Left lung (tissue), 10 donors: ENCODE measurements around the gene SLC35E2B. TPM values are rescaled to one million over a fixed set of nuclear protein-coding genes. Genes with fewer than 3 reads are reported as not detected.
"Not testable (repeated sequence)": the region's sequence is repeated elsewhere in the genome, so short reads cannot be mapped to it uniquely, and the experiment has no call there.

Experiments used
- ATAC-seq: fragments of 200-7000 bp; cut with Tn5 transposase; one replicate; pipeline ENCODE4 v1.9.1; 2020; ENCODE audit warnings: moderate library complexity
- DNase-seq, 4 donors: peaks; one replicate each; pipeline ENCODE4 v3.0.0-alpha.2; 2013 to 2020
- H3K27ac ChIP-seq, 2 donors: fragments of 200-600 bp; sonication (generic) in 1 of 2; one replicate each; pipeline versions ENCODE4 v1.5.0 to v1.8.0; 2020 to 2021
- H3K27me3 ChIP-seq, 2 donors: fragments of 200-600 bp; sonication (generic) in 1 of 2; one replicate each; pipeline versions ENCODE4 v1.5.0 to v1.8.0; 2020 to 2021
- H3K36me3 ChIP-seq, 2 donors: fragments of 200-600 bp; sonication (generic) in 1 of 2; one replicate each; pipeline versions ENCODE4 v1.5.0 to v1.8.0; 2020 to 2021
- H3K4me1 ChIP-seq, 2 donors: fragments of 200-600 bp; one replicate each; pipeline ENCODE4 v1.8.0; 2021
- H3K4me3 ChIP-seq, 2 donors: fragments of 200-600 bp; sonication (generic) in 1 of 2; one replicate each; pipeline versions ENCODE4 v1.5.0 to v1.8.0; 2020 to 2021; ENCODE audit warnings: mild to moderate bottlenecking in 1 of 2
- H3K9me3 ChIP-seq, 2 donors: fragments of 200-600 bp; sonication (generic) in 1 of 2; one replicate each; pipeline versions ENCODE4 v1.5.0 to v1.8.0; 2020 to 2021
- intact Hi-C, 2 donors: fragments of 100-400 bp; cut with DNase I; formaldehyde crosslinking; loops; one replicate each; pipeline versions ENCODE4 v1.11.2 to v1.14.2; 2022
- polyA plus RNA-seq, 6 donors: library from polyadenylated mRNA; unstranded; fragments of 120-200 nt; gene quantifications; one replicate each; pipeline ENCODE4 v1.2.1, GENCODE V29; 2013; ENCODE audit not compliant: insufficient read length in 6 of 6
- total RNA-seq, 2 donors: library from RNA; stranded (reverse); fragmentation: NEBNext Ultra II Directional; extraction: Animal tissue kit (Norgen Biotek cat#: 25700); gene quantifications; one replicate each; pipeline ENCODE4 v1.2.1, GENCODE V29; 2021
- TF ChIP-seq, protein P1 (sequence below), 2 donors: fragments of 200-600 bp; sonication (generic) in 1 of 2; IDR thresholded peaks; one replicate each; pipeline versions ENCODE4 v1.5.0 to v1.8.0; 2021; ENCODE audit warnings: antibody characterized with exemption in 2 of 2
- donor health status: DM: no; HTN: yes; CAD: no.
- donor health status: DM: no; HTN: no; CAD: no.

The SLC35E2B gene
- total and polyA plus RNA-seq, 8 donors: 45.7 to 109 (median 88.0) TPM

DNA sequence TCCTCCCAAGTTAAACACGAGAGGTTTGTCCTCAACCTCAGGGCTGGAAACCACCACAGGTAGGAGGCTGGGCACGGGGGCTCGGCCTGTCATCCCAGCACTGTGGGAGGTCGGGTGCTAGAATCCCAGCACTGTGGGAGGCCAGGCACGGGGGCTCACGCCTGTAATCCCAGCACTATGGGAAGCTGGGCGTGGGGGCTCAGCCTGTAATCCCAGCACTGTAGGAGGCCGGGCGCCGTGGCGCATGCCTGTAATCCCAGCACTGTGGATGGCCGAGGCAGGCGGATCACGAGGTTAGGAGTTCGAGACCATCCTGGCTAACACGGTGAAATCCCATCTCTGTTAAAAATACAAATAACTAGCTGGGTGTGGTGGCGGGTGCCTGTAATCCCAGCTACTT, 38.3 kb upstream of the SLC35E2B start:
- ATAC-seq: no peak

DNA sequence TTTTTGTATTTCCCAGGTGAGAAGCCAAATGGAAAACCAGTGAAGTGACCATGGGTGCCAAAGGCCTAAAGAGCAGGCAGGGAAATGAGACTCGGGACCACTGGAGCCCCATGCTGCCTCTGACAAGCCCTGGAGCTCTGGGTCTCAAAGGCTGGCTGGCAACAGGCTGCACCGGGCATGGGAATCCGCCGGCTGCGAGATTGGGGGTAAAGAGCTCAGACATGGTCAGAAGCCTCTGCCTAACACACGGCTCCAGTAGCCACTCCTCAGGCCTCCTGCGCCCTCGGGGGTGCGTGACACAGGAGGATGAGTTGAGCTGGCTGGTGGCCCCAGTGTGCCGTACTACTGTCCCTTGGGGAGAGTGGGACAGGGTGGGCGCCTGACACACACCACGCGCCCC, 37.6 kb upstream of the SLC35E2B start:
- H3K27me3 ChIP-seq, DNase-seq, H3K27ac ChIP-seq, H3K4me1 ChIP-seq, H3K4me3 ChIP-seq, H3K9me3 ChIP-seq, intact Hi-C loops, ATAC-seq: not testable (repeated sequence)
- H3K36me3 ChIP-seq: peaks cover 0 to 45% of the 10 kb centered on the region in 2 donors

More for the DNA sequence above, 38.3 kb upstream of the SLC35E2B start:
- Histone ChIP-seq H3K36me3 (peaks cover 0 to 46% of the 10 kb centered on the region in 2 donors), H3K27me3 (no peaks in the 10 kb centered on the region), H3K9me3 (no peaks in the 10 kb centered on the region), H3K4me1 (peaks cover 0 to 10% of the 10 kb centered on the region in 2 donors), H3K4me3 (no peak overlapping the region), H3K27ac (no peak overlapping the region)
- DNase-seq: peak in 1 of 4 donors; percentile 53
- TF ChIP-seq, protein P1, sequence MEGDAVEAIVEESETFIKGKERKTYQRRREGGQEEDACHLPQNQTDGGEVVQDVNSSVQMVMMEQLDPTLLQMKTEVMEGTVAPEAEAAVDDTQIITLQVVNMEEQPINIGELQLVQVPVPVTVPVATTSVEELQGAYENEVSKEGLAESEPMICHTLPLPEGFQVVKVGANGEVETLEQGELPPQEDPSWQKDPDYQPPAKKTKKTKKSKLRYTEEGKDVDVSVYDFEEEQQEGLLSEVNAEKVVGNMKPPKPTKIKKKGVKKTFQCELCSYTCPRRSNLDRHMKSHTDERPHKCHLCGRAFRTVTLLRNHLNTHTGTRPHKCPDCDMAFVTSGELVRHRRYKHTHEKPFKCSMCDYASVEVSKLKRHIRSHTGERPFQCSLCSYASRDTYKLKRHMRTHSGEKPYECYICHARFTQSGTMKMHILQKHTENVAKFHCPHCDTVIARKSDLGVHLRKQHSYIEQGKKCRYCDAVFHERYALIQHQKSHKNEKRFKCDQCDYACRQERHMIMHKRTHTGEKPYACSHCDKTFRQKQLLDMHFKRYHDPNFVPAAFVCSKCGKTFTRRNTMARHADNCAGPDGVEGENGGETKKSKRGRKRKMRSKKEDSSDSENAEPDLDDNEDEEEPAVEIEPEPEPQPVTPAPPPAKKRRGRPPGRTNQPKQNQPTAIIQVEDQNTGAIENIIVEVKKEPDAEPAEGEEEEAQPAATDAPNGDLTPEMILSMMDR (IDR thresholded peaks at IDR 0.05): no peak
- intact Hi-C loops: no loop called here

DNA sequence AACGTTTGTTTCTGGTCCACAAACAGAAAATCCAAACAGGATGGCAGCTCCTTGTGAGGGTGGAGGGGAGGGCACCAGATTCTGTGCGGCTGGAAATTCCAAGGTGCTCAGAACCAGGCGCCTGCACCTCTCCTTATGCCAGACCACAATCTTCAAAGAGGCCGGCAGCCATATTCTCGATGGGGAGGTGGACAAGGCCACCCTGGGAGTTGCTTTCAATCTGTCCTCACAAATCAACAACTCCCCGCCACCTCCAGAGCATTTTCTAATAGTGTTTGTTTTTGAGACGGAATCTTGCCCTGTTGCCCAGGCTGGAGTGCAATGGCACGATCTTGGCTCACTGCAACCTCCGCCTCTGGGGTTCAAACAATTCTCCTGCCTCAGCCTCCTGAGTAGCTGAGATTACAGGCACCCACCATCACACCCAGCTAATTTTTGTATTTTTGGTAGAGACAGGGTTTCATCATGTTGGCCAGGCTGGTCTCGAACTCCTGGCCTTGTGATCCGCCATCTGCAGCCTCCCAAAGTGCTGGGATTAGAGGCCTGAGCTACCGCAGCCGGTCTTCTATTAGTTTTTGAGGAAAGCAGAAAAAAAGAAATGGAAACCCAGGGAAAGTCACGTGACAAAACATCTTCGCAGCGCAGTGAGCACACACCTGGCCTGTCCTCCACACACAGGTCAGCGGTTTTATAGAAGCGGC, 36.7 kb upstream of the SLC35E2B start:
- Histone ChIP-seq H3K36me3 (peaks cover 0 to 38% of the 10 kb centered on the region in 2 donors), H3K27ac (peak overlapping the region in 1 of 2 donors; percentile 57)
- H3K27me3 ChIP-seq, H3K4me3 ChIP-seq, intact Hi-C loops, DNase-seq, H3K4me1 ChIP-seq, ATAC-seq, H3K9me3 ChIP-seq: not testable (repeated sequence)

DNA sequence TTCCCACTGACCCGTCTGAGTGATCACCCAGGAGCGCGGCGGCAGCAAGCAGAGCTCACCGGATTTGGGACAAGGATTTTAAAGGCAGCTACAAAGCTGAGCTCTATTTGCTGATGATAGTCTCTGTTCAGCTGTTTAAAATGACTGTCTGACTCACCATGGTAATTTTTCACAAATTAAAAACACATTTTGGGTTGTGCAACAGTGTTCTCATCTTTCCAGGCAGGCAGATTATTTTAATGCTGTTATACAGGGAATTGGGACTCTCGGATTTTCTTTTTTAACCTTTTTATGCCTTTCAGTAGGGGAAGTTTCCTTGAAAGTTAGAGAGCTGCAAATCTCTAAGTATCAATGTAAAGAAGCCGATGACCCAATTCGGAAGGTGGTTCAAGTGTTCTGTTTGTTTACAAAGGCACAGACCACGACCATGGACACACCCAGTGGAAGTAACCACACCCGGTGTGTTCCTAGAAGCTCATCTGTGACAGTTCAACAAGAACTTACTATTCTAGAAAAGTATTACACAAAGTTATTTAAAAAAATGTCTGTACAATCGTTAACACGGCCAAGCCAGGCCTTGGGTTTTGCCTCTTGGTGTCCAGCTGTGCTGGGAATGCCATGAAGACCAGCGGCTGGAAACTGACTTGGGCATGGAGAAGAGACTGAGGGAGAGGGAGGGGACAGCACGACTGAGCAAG, 35.9 kb upstream of the SLC35E2B start:
- H3K4me3 ChIP-seq, intact Hi-C loops, H3K9me3 ChIP-seq, H3K27me3 ChIP-seq, H3K4me1 ChIP-seq, ATAC-seq, DNase-seq: not testable (repeated sequence)
- H3K36me3 ChIP-seq: peaks cover 0 to 30% of the 10 kb centered on the region in 2 donors
- H3K27ac ChIP-seq: peak overlapping the region in 1 of 2 donors; percentile 57

DNA sequence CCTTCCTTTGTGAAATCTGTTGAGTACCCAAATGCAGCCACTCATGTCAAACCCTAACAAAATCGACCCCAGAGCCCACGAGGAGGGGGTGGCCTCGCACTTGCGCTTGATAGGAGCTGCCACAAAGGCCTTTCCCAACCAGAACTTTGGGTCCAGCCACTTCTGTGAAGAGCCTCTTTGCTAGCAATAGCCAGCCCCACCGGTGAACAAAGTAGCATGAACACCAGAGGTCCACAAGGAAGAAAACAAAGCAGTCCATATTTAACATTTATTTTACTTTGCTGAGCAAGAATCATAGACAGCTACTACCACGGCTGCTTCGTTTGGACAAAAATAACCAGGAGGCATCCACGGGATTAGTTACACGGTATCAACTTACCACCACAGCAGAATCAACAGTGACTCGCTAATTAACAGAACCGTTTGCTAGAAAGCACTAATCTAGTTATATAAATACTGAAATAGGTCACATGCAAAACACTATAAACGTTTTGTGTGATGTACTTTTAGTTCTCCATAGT, 34.6 kb upstream of the SLC35E2B start:
- ATAC-seq, H3K27ac ChIP-seq, H3K4me3 ChIP-seq, H3K9me3 ChIP-seq, H3K4me1 ChIP-seq, DNase-seq, H3K27me3 ChIP-seq, intact Hi-C loops: not testable (repeated sequence)
- peaks cover 0 to 17% of the 10 kb centered on the region in 2 donors for H3K36me3 ChIP-seq

DNA sequence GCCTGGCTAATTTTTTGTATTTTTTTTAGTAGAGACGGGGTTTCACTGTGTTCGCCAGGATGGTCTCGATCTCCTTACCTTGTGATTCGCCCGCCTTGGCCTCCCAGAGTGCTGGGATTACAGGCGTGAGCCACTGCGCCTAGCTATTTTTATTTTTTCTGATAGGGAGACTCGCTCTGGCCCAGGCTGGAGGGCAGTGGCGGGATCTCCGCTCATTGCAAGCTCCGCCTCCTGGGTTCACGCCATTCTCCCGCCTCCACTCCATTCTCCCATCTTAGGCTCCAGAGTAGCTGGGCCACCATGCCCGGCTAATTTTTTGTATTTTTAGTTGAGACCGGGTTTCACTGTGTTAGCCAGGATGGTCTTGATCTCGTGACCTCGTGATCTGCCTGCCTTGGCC, 33.5 kb upstream of the SLC35E2B start:
- ATAC-seq, H3K27me3 ChIP-seq, H3K27ac ChIP-seq, H3K4me1 ChIP-seq, H3K4me3 ChIP-seq, intact Hi-C loops, H3K9me3 ChIP-seq: not testable (repeated sequence)
- peaks cover 0 to 15% of the 10 kb centered on the region in 2 donors for H3K36me3 ChIP-seq
- DNase-seq: peak in 1 of 4 donors; percentile 46

DNA sequence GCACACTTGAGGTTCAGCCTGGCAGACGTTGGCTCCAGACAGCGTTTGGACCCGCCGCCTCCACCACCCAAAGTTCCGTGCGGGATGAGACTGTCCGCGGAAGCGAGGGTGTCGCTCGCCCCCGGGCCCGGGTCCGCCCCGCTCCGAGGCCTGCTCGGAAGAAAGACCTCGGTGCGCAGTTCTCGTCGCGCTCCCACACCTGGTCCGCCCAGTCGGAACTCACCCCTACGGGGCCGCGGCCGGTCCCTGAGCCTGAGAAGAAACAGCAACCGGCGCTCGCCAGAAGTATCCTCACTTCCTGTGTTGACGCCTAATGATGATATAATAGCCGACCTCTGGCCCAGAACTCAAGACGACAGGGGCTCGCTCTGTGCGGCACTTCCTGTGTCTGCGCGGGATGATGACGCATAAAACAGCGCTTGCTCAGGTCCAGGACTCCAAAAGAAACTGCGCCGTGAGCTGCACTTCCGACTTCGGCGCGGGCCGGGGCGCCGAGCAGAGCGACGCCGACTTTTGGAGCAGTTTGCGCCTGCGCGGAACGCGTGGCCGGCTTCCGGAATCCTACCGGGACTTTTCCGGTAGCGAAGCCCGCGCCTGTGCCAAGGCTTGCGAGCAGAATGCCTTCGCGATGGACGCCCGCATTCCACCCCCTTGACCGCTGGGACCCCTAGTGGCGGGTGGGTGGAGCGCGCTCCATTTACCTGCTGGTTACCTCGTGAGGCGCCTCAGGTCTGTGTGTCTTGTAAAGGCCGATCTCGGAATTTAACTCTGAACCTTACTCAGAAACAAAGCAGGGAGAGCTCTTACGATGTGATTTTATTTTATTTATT, 31.7 kb upstream of the SLC35E2B start, which contains the start of gene CDK11A:
Gene CDK11A (minus strand): TSS at position 323 of the 830 bp plus-strand sequence. CDS start 1,539 bp downstream, outside the sequence.
- H3K9me3 ChIP-seq, H3K4me1 ChIP-seq, H3K27me3 ChIP-seq, intact Hi-C loops: not testable (repeated sequence)
- Histone ChIP-seq H3K27ac (peak within 1 kb of the TSS; percentile 39 to 95), H3K36me3 (peaks cover 0 to 24% of the 10 kb centered on the region in 2 donors), H3K4me3 (peak within 1 kb of the TSS; percentile 17 to 57)
- peak; percentile 97 to 100 (median 98) for DNase-seq
- TF ChIP-seq, protein P1 (IDR thresholded peaks at IDR 0.05): peak; percentile 11 to 50
- ATAC-seq: peak; percentile 97
